Measurements from ENCODE around the gene THBS4.

Gene THBS4

DNA sequence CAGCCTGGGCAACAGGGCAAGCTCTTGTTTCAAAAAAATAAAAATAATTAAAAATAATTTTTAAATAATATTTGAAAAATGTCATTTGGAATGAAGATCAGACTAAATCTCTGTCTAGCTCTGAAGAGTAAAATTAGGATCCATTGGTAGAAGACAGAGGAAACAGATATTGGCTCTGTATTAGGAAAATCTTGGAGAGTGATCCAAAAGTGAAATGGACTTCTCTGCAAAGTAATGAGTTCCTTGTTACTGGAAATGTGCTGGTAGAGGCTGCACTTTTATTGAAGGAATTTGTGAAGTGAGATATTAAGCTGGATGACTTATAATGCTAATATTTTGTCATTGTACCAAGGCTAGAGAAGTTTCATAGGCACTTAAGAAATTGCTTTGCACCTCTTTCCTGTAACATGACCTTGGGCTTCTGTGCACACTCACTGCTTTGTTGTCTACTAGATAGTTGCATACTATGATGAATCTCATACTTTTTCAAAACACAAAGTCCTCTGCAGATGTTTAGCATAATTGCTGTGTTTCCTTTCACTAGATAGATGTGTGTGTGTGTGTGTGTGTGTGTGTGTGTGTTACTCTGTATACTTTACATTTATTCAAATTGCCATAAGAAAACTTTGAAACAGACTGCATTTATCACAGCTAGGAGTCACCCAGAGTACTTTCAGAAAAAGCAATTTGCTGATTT, 13.1 kb downstream of the THBS4 start:
- no peak for DNase-seq

DNA sequence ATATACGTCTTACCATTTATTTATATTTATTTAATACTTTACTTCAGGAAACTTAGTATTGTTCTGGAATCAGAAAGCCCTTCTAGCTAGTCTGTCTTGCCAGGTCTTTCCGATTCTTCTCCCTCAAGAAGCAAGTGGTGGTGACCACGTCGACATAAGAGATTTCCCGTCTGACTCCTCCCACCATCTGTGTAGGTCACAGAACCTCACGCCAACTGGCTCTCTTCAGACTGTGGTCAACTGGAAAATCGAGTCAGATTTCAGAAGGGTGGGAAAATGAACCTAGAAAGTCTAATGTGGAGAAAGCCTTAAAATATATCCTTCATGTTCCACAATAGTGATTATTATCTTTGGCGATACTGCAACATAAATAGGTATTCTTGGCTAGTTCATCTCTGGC, 17.3 kb downstream of the THBS4 start:
- DNase-seq, result no peak

DNA sequence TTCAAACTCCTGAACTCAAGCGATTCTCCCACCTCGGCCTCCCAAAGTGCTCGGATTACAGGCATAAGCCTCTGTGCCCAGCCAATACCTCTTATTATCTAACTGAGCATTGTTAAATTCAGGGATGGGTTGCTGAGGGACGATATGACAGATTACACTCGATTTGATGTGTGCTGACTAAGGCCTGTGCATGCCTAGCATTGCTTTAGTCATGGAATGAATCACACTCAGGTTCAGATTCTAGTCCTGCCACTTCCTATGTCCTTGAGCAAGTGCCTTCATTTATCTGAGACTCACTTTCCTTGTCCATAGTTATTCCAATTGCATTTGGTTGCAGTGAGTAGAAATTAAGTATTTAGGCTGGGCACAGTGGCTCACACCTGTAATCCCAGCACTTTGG, 19.5 kb downstream of the THBS4 start:
- no peak for DNase-seq

DNA sequence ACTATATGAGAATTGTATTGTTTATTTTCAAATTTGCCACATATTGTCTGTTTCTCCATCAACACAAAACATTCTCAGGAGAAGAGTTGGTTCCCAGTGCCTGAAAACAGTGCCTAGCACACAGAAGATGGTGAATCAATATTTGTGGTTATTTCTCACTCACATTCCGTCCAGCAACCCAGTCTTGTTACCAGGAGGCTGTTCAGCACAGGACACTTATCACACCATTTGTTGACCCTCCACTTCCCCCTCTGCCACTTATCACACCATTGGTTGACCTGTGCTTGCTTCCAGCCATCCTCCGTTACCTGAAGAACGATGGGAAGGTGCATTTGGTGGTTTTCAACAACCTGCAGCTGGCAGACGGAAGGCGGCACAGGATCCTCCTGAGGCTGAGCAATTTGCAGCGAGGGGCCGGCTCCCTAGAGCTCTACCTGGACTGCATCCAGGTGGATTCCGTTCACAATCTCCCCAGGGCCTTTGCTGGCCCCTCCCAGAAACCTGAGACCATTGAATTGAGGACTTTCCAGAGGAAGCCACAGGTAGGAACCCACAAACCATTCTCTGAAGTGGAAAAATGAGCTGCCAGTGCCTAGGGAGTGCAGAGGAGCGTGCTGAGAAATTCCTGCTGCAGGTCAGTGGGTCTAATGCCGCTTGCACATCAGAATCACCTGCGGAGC, 20.5 kb downstream of the THBS4 start:
- DNase-seq, result no peak

DNA sequence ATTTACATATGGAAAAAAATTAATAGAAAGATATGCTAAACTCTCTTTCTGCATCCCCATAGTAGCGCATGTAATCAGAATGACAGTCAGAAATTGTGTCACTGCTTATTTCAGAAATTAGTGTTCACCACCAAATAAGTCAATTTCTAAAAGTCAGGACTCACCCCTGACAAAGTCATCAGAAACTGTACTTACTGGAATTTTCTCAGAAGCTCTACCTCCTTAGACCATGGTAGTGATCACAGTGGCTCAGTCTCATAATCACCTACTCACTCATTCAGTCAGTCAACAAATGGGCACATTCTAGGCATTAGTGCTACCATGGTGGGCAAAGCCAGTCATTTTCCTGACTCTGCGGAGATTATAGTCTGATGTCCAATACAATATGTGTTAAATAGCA, 22.0 kb downstream of the THBS4 start:
- DNase-seq, result no peak

DNA sequence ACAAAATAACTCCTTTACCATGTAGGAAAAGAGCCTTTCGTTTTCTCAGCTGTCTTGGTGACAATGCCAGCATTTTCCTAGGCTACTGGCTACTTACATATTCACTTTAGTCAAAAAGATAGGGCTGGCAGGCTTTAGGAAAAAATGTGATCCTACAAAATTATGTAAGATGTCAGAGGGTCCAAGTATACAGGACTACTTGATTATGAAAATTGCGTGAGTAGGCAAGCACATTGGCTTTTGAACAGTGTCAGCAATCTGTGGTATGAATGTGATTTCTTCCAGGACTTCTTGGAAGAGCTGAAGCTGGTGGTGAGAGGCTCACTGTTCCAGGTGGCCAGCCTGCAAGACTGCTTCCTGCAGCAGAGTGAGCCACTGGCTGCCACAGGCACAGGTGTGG, 22.8 kb downstream of the THBS4 start:
- no peak for DNase-seq

DNA sequence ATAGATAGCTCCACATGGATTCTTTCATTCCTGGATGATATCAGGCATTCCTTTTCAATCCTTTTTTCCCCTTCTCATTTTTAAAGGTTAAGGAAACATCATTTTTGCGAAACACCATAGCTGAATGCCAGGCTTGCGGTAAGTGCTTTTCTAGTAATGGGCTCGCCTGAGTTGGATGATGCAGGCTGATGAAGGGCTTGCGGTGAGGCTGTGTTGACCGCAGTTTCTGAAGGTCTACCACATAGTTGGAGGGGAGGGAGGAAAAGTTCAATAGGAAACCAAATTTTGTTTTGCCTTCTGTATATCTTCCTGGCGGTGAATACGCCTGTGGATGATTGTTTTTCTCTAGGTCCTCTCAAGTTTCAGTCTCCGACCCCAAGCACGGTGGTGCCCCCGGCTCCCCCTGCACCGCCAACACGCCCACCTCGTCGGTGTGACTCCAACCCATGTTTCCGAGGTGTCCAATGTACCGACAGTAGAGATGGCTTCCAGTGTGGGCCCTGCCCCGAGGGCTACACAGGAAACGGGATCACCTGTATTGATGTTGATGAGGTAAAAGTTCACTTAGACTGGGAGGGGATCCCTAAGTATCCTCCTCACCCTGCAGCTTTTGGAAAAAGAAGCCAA, 24.3 kb downstream of the THBS4 start:
- no peak for DNase-seq

DNA sequence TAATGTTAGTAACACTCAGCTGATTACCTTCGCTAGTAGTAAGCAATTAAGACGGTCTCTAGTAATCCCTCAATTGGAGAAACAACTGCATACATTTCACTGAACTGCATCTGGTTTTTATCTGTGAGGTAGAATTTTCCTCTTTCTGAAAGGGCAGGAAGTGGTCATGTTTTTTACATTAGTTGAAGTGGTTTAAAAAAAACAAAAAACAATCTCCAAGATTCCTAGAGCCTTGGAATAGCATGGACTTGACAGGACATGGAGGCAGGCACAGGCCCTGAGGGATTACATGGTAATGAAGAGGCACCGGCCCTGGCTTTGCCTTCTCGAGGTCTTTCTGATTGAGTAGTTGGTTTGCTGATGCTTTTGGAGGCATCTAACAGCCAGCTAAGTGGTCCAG, 25.8 kb downstream of the THBS4 start:
- no peak for DNase-seq

DNA sequence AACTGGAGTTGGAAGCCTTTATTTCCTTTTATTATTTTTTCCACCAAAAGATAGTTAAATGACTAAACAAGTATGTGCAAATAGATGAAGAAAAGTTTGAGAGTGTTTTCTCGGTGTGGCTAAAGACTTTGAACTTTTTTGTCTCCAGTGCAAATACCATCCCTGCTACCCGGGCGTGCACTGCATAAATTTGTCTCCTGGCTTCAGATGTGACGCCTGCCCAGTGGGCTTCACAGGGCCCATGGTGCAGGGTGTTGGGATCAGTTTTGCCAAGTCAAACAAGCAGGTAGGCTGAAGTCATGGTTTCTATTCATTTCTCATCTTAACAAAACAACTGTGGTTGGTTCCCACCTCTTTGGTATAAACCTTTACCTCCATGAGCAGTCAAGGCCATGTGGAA, 26.4 kb downstream of the THBS4 start:
- no peak for DNase-seq

DNA sequence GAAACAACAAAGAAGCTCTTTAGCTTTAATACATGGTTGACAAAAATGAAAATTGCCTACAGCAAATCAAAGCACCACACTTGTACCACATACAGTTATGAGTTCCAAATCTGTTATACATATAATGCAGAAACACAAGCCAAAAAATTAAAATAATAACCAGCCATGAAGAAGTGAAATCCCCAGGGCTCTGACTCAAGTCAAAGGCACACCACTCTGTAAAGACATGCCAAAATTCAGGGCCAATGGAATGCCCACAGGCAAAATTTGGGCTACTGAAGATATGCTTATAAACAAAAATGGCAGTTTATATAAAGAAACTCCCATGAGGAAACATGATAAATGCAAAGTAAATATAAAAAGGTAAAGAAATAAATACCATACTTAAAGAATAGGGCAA, 29.0 kb downstream of the THBS4 start:
- DNase-seq, result no peak

DNA sequence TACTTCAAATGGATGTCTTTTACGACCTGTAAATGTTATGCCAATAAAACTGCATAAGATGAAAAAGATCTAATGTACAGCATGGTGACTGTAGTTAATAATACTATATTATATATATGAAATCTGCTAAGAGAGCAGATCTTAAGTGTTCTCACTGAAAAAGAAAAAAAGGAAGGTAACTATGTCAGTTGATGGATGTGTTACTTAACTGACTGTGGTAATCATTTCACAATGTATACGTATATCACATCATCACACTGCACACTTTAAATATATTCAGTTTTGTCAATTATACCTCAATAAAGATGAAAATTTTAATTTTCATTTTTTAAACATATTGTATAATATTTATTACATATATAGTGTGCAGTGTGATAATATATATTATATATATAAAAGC, 31.9 kb downstream of the THBS4 start:
- no peak for DNase-seq

DNA sequence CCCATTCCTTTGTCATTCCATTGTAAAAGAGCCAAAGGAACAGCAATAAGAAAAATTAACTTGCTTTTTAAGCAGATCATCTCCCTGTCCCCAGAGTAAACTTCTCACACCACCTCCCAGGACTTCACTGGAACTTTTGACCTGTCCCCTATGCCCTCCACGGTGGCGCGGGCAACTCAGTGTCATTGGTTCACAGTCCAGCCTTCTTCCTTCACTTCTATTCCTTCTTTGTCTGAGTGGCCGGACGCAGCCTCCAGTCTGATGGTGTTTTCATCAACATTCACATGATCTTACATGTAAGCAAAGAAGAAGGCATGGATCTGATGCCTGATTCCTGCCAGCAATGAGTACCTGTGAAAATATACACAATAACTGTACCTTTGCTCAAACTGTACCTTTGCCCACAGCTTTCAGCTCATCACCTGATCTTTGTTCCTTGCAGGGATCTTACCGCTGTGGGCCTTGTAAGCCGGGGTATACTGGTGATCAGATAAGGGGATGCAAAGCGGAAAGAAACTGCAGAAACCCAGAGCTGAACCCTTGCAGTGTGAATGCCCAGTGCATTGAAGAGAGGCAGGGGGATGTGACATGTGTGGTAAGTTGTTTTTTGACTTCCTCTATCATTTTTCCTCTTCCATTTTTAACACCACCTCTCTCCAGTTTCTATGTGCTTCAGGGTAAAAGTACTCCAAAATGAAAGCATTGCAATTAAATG, 32.5 kb downstream of the THBS4 start:
- DNase-seq, result no peak

DNA sequence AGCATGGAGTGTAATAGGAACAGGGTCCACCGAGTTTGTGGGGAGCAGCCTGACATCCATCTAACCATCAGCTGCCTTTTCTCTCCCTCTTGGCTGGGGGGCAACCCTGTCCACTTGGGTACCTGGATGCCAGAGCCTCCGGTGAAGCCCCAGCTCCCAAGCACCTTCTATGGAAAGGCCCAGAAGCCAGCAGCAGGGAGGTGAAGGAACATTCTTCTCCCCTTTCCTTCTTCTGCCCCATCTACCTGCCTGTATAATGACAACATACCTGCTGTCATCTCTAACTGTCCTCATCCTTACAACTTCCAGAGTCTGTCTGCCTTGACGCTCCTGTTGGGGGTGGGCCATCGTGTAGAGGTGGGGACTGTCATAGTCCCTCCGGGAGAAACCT, 33.1 kb downstream of the THBS4 start:
- no peak for DNase-seq

DNA sequence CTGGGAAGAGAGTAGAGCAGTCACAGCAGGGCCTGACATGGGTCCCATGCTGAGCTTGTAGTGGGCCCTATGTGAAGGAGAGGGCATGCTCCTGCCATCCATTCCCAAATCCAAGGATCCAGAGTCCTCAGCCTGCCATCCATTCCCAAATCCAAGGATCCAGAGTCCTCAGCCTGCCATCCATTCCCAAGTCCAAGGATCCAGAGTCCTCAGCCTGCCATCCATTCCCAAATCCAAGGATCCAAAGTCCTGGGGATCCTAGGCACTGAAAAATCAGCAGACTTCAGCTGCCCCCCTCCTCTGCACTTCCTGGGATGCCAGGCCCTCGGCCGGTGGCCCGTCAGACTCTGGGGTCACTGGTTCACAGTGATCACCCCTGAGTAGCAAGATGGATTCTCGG, 33.6 kb downstream of the THBS4 start:
- DNase-seq, result no peak

DNA sequence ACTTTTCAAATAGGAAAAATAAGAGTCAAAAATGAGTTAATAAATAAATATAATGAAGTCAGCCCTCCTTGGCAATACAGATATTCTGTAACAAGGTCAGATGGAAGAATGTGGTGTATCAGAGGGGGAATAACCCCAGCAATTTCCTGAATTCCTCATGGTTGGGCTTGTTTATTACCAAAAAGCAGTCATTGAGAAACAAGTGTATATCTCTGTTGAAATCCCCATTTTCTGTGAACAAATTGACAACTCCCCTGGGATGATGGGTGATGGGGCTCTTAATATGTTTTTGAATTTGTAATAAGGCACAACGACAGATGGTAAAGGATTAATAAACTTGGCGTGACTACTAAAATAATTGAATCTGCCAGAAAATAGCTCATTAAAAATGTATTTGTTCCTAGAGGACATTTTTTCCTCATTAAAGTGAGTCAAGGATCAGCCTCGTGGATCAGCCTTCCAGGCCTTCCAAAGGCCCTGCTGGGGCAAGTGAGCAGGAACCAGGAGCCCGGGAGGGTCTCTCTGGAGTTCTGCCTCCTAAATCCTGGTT, 34.2 kb downstream of the THBS4 start:
- peak; percentile 25 for DNase-seq

DNA sequence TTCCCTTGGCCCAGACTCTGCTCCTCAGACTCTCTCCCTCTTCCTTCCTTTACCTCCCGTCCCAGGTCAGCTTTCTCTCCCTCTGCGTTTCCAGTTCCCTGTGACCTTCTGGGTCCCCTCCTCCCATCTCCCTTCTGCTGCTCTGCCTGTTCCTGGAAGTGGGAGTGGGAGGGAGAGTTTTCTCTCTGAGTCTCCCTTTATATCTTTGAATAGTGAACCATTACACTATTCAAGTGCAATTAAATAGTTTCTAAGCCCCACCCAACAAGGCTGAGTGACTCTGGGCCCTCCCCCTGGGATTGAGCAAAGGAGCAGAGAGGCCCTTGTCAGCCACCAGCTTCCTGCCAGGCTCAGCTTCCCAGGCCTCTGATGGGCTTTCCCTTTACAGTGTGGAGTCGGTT, 34.8 kb downstream of the THBS4 start:
- DNase-seq, result no peak

DNA sequence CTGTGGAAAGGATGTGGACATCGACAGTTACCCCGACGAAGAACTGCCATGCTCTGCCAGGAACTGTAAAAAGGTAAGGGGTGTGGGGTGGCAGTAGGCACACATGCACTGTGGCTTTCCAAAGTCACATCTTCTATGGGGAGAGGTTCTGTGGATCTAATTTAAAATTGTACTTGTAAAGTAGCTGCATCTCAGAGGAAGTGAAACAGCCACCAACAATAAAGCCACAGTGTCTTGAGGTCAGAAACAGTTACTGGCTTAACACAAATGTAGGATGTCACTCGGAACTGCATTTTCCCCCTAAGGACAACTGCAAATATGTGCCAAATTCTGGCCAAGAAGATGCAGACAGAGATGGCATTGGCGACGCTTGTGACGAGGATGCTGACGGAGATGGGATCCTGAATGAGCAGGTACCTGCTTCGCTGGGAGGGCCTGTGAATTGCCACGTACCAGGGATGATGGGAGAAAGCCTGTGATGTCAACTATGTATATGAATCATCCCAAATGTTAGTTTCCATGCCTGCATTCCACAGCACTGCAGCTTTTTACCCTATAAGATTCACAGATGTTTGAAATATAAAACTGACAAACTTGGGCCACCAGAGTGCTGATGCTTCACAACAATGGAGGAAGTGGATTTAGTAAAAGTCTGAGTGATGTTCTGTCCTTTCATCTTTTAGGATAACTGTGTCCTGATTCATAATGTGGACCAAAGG, 35.3 kb downstream of the THBS4 start:
- DNase-seq, result no peak

DNA sequence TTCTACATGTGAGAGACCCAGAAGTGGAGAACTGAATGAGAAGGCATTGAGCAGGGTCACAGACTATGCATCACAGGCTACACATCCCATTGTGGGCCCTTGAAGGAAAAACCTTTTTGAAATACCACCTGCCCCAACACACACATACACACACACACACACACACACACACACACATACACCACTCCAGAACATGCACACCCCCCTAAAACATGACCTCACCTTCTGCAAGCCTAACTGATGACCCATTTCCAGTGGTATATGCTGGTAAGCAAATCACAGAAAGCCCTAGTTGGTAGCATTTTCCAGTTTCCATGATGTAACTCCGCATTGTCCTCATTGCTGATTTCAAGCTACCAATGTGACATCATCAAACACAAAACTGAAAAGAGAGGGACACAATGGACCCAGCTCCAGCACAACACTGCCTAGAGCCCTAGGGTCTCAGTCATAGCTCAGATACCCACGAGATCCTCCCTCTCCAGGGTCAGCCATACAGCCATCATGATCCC, 36.4 kb downstream of the THBS4 start:
- DNase-seq, result no peak

DNA sequence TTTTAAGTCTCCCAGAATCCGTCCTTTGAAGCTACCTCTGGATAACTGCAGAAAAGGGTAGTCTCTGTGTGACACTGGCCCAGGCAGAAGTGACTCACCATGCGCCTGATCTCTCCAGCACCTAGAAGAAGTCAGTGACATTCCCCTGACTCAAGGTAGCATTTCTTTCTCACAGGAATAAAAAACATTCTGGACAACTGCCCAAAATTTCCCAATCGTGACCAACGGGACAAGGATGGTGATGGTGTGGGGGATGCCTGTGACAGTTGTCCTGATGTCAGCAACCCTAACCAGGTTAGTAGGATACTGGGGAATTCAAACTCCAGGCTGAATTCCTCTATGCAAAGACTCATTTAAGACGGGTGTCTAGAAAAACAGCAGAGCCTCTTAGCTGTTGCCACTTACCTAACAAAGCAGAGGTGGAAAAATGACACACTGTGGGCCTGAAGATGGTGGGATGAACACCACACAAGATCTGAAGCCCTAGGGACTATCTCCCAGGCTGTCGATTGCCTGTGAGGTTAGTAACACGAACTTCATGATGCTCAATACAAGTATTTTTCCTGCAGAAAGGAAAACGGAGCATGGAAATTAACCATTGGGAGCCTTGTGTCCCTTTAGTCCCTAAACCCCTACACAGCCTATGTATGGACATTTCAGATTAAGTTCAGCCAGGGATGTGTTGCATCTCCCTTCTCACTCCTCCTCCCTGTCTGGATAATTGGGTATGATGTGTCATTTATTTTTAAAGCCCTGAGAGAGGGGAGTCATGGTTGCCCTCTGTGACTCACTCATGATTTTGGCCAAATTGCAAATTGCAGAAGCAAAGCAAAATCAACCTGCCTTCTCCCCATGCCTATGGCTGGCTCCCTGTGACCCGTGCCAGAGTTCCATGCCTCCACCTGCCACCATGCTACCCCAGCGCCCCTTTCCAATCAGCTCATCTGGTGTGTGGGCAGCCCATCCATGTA, 37.2 kb downstream of the THBS4 start:
- DNase-seq, result no peak

DNA sequence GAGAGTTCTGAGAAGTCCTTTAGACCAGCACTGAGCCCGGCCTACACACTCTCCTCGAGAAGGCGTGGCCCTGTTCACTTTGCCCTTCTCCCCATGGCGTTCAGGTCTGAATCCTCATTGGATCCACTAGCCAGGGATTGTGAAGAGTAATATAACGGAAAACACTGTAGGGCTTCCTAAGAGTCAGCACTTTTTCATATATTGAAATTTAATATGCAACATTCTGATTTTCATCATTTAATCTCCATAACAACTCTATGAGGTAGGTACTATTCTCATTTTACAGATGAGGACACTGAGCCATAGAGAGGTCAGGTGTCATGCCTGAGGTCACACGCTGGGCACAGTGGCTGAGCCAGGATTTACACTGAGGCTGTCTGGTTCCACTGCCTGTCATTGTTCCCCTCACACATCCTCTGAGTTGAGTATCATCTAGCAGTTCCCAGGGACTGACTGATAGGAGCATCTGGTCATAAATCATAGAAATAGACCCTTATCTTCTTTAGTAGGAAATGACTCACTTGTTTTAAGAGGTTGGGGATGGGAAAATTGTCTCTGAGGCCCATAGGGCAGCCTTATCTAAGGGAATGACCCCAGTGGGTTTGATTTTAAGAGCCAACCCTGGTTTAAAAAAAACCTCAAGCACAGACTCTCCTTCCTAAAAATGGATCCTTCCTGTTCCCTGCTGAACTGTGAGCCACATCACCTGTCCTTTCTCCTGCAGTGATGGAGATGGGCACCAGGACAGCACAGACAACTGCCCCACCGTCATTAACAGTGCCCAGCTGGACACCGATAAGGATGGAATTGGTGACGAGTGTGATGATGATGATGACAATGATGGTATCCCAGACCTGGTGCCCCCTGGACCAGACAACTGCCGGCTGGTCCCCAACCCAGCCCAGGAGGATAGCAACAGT, 41.2 kb downstream of the THBS4 start:
- DNase-seq, result no peak

Measured in eye (tissue), 1 donor.